ENCODE measurements around the gene ALB. TPM values are rescaled to one million over a fixed set of nuclear protein-coding genes. Genes with fewer than 3 reads are reported as not detected.

The ALB gene
- polyA plus RNA-seq, 4 donors = 0.84 to 2.7 TPM; not detected in 2

GRCh38 chr4:73451981-73452747 lies 48.1 kb downstream of the ALB start:
- H3K36me3 ChIP-seq (ENCODE audit: control insufficient read depth in 3 of 3, insufficient read depth in 2 of 3, low read depth in 1 of 3, low read length in 3 of 3) = peaks cover 0 to 6% (median 0%) of the 10 kb centered on the region in 3 donors
- peaks cover 0 to 24% (median 6%) of the 10 kb centered on the region in 3 donors for H3K4me1 ChIP-seq (ENCODE audit: control insufficient read depth in 3 of 3, insufficient read depth in 2 of 3, low read depth in 1 of 3, low read length in 2 of 3)
- DNase-seq (no peak), FAIRE-seq (no peak)
- H3K27ac ChIP-seq (ENCODE audit: low read depth in 1 of 3, low read length in 2 of 3) = peak overlapping the region in 1 of 3 donors; percentile 51
- H3K27me3 ChIP-seq (ENCODE audit: control insufficient read depth in 3 of 3, insufficient read depth in 3 of 3, low read length in 3 of 3) = no peaks in the 10 kb centered on the region
- H3K4me3 ChIP-seq (ENCODE audit: low read depth in 1 of 3, low read length in 3 of 3) = no peak overlapping the region
- 86 to 91% (median 90%) methylated on average over 4 of the region's 4 CpGs for WGBS, 3 donors
- H3K9me3 ChIP-seq (ENCODE audit: control insufficient read depth in 2 of 2, insufficient read depth in 1 of 2, low read depth in 1 of 2, low read length in 1 of 2) = no peaks in the 10 kb centered on the region

- H3K4me1 ChIP-seq (ENCODE audit: control insufficient read depth in 3 of 3, insufficient read depth in 2 of 3, low read depth in 1 of 3, low read length in 2 of 3) = peaks cover 0 to 24% (median 6%) of the 10 kb centered on the region in 3 donors
- no peaks in the 10 kb centered on the region for H3K27me3 ChIP-seq (ENCODE audit: control insufficient read depth in 3 of 3, insufficient read depth in 3 of 3, low read length in 3 of 3)
- WGBS, 3 donors = 16 to 57% (median 47%) methylated on average over 2 of the region's 2 CpGs
- peak; percentile 87 to 91 for DNase-seq
- peak overlapping the region in 1 of 3 donors; percentile 51 for H3K27ac ChIP-seq (ENCODE audit: low read depth in 1 of 3, low read length in 2 of 3)
- FAIRE-seq = no peak
- peaks cover 0 to 6% (median 0%) of the 10 kb centered on the region in 3 donors for H3K36me3 ChIP-seq (ENCODE audit: control insufficient read depth in 3 of 3, insufficient read depth in 2 of 3, low read depth in 1 of 3, low read length in 3 of 3)
- H3K9me3 ChIP-seq (ENCODE audit: control insufficient read depth in 2 of 2, insufficient read depth in 1 of 2, low read depth in 1 of 2, low read length in 1 of 2) = no peaks in the 10 kb centered on the region
- no peak overlapping the region for H3K4me3 ChIP-seq (ENCODE audit: low read depth in 1 of 3, low read length in 3 of 3)
Measured at GRCh38 chr4:73452953-73453700, 49.0 kb downstream of the ALB start.

GRCh38 chr4:73453701-73454005 lies 49.6 kb downstream of the ALB start:
- no peaks in the 10 kb centered on the region for H3K9me3 ChIP-seq (ENCODE audit: control insufficient read depth in 2 of 2, insufficient read depth in 1 of 2, low read depth in 1 of 2, low read length in 1 of 2)
- no peaks in the 10 kb centered on the region for H3K27me3 ChIP-seq (ENCODE audit: control insufficient read depth in 3 of 3, insufficient read depth in 3 of 3, low read length in 3 of 3)
- peaks cover 0 to 6% (median 0%) of the 10 kb centered on the region in 3 donors for H3K36me3 ChIP-seq (ENCODE audit: control insufficient read depth in 3 of 3, insufficient read depth in 2 of 3, low read depth in 1 of 3, low read length in 3 of 3)
- H3K27ac ChIP-seq (ENCODE audit: low read depth in 1 of 3, low read length in 2 of 3) = peak overlapping the region in 1 of 3 donors; percentile 51
- no peak for FAIRE-seq
- no peak for DNase-seq
- H3K4me3 ChIP-seq (ENCODE audit: low read depth in 1 of 3, low read length in 3 of 3) = no peak overlapping the region
- H3K4me1 ChIP-seq (ENCODE audit: control insufficient read depth in 3 of 3, insufficient read depth in 2 of 3, low read depth in 1 of 3, low read length in 2 of 3) = peaks cover 0 to 24% (median 6%) of the 10 kb centered on the region in 3 donors

GRCh38 chr4:73454920-73455319 lies 50.8 kb downstream of the ALB start:
- Histone ChIP-seq H3K36me3 (ENCODE audit: control insufficient read depth in 3 of 3, insufficient read depth in 2 of 3, low read depth in 1 of 3, low read length in 3 of 3) (peaks cover 0 to 5% (median 0%) of the 10 kb centered on the region in 3 donors), H3K27me3 (ENCODE audit: control insufficient read depth in 3 of 3, insufficient read depth in 3 of 3, low read length in 3 of 3) (no peaks in the 10 kb centered on the region), H3K4me1 (ENCODE audit: control insufficient read depth in 3 of 3, insufficient read depth in 2 of 3, low read depth in 1 of 3, low read length in 2 of 3) (peaks cover 0 to 24% (median 6%) of the 10 kb centered on the region in 3 donors), H3K4me3 (ENCODE audit: low read depth in 1 of 3, low read length in 3 of 3) (no peak overlapping the region), H3K27ac (ENCODE audit: low read depth in 1 of 3, low read length in 2 of 3) (peak overlapping the region in 1 of 3 donors; percentile 51), H3K9me3 (ENCODE audit: control insufficient read depth in 2 of 2, insufficient read depth in 1 of 2, low read depth in 1 of 2, low read length in 1 of 2) (no peaks in the 10 kb centered on the region)
- no peak for FAIRE-seq
- 67 to 79% (median 74%) methylated on average over 3 of the region's 3 CpGs for WGBS, 3 donors
- no peak for DNase-seq

GRCh38 chr4:73456177-73457022 lies 52.3 kb downstream of the ALB start:
- no peaks in the 10 kb centered on the region for H3K27me3 ChIP-seq (ENCODE audit: control insufficient read depth in 3 of 3, insufficient read depth in 3 of 3, low read length in 3 of 3)
- DNase-seq = peak; percentile 29 to 45
- peaks cover 0 to 23% (median 6%) of the 10 kb centered on the region in 3 donors for H3K4me1 ChIP-seq (ENCODE audit: control insufficient read depth in 3 of 3, insufficient read depth in 2 of 3, low read depth in 1 of 3, low read length in 2 of 3)
- no peak for FAIRE-seq
- no peak overlapping the region for H3K4me3 ChIP-seq (ENCODE audit: low read depth in 1 of 3, low read length in 3 of 3)
- 43 to 72% (median 56%) methylated on average over 5 of the region's 5 CpGs for WGBS, 3 donors
- no peaks in the 10 kb centered on the region for H3K36me3 ChIP-seq (ENCODE audit: control insufficient read depth in 3 of 3, insufficient read depth in 2 of 3, low read depth in 1 of 3, low read length in 3 of 3)
- H3K27ac ChIP-seq (ENCODE audit: low read depth in 1 of 3, low read length in 2 of 3) = peak overlapping the region in 1 of 3 donors; percentile 49
- no peaks in the 10 kb centered on the region for H3K9me3 ChIP-seq (ENCODE audit: control insufficient read depth in 2 of 2, insufficient read depth in 1 of 2, low read depth in 1 of 2, low read length in 1 of 2)

GRCh38 chr4:73458184-73459047 lies 54.3 kb downstream of the ALB start:
- Histone ChIP-seq H3K9me3 (ENCODE audit: control insufficient read depth in 2 of 2, insufficient read depth in 1 of 2, low read depth in 1 of 2, low read length in 1 of 2) (no peaks in the 10 kb centered on the region), H3K27me3 (ENCODE audit: control insufficient read depth in 3 of 3, insufficient read depth in 3 of 3, low read length in 3 of 3) (no peaks in the 10 kb centered on the region), H3K27ac (ENCODE audit: low read depth in 1 of 3, low read length in 2 of 3) (no peak overlapping the region), H3K4me1 (ENCODE audit: control insufficient read depth in 3 of 3, insufficient read depth in 2 of 3, low read depth in 1 of 3, low read length in 2 of 3) (peaks cover 0 to 8% (median 2%) of the 10 kb centered on the region in 3 donors), H3K4me3 (ENCODE audit: low read depth in 1 of 3, low read length in 3 of 3) (no peak overlapping the region), H3K36me3 (ENCODE audit: control insufficient read depth in 3 of 3, insufficient read depth in 2 of 3, low read depth in 1 of 3, low read length in 3 of 3) (no peaks in the 10 kb centered on the region)
- DNase-seq (no peak), FAIRE-seq (no peak)
- WGBS, 3 donors = 86 to 90% (median 87%) methylated on average over 4 of the region's 4 CpGs

- Histone ChIP-seq H3K4me3 (ENCODE audit: low read depth in 1 of 3, low read length in 3 of 3) (no peak overlapping the region), H3K36me3 (ENCODE audit: control insufficient read depth in 3 of 3, insufficient read depth in 2 of 3, low read depth in 1 of 3, low read length in 3 of 3) (no peaks in the 10 kb centered on the region), H3K9me3 (ENCODE audit: control insufficient read depth in 2 of 2, insufficient read depth in 1 of 2, low read depth in 1 of 2, low read length in 1 of 2) (no peaks in the 10 kb centered on the region), H3K27ac (ENCODE audit: low read depth in 1 of 3, low read length in 2 of 3) (no peak overlapping the region), H3K4me1 (ENCODE audit: control insufficient read depth in 3 of 3, insufficient read depth in 2 of 3, low read depth in 1 of 3, low read length in 2 of 3) (peaks cover 0 to 4% (median 0%) of the 10 kb centered on the region in 3 donors), H3K27me3 (ENCODE audit: control insufficient read depth in 3 of 3, insufficient read depth in 3 of 3, low read length in 3 of 3) (no peaks in the 10 kb centered on the region)
- FAIRE-seq (no peak), DNase-seq (no peak)
- WGBS, 3 donors = 74 to 82% (median 77%) methylated on average over 3 of the region's 3 CpGs
Measured at GRCh38 chr4:73459048-73459421, 54.9 kb downstream of the ALB start.
